Left lobe of liver (tissue), 2 donors: ENCODE measurements around the gene IFT88. TPM values are rescaled to one million over a fixed set of nuclear protein-coding genes. Genes with fewer than 3 reads are reported as not detected.
A peak's percentile ranks its signal among the peaks of the same experiment; 100 is the strongest.

Experiments used
- ATAC-seq: fragments of 200-7000 bp; cut with Tn5 transposase; one replicate; pipeline ENCODE4 v1.9.1; 2020; ENCODE audit warnings: mild to moderate bottlenecking, moderate library complexity
- DNase-seq: peaks from one replicate; pipeline ENCODE4 v3.0.0-alpha.2; 2020; ENCODE audit warnings: low spot score
- total RNA-seq: library from RNA; stranded (reverse); gene quantifications from one replicate; pipeline ENCODE4 v1.2.1, GENCODE V29; 2021
- donor health status: DM: no; HTN: no; CAD: no; lungs with moderate emphysema.
- donor health status: DM: no; HTN: yes; CAD: no.

IFT88 gene
- total RNA-seq, 1 donor from 2014 or later: 7.9 TPM

DNA sequence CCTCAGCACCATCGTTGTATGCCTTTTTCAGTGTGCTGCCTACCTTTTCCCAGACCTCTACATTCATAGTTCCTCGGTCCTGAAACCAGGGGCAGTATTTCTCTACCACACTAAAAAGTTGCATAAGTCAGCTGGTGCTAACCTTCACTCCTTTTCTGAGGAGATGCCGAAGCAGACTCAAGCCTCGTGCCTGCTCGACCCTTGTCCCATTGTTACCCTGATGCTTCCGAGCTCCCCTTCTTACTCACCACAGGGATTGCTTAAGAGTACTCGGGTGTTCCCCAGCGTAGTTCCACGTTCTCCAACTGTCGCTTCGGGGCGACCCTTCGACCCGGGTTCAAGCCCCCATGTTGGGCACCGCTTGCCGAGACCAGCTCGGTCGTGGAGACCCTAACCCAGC, 117.6 kb downstream of the IFT88 start:
- ATAC-seq: peak; percentile 14
- DNase-seq: no peak

DNA sequence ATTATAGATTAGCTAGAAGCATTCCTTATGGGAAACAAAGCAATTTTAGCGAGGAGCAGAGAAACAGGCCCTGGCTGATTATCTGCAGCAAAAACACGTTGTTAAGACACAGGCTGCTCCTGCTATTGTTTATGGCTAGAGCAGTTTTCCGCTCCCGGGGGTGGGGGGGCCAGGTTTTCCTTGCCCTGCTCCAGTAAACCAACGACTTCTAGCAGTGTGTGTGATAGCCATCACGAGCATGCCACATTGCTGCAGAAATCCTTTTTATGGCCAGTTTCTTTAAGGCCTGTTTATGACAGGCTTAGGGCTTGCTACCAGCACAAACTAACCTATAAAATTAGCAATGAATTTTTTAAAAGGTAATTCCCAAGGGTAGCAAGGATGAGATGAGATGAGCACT, 118.1 kb downstream of the IFT88 start:
- no peak for DNase-seq
- no peak for ATAC-seq

DNA sequence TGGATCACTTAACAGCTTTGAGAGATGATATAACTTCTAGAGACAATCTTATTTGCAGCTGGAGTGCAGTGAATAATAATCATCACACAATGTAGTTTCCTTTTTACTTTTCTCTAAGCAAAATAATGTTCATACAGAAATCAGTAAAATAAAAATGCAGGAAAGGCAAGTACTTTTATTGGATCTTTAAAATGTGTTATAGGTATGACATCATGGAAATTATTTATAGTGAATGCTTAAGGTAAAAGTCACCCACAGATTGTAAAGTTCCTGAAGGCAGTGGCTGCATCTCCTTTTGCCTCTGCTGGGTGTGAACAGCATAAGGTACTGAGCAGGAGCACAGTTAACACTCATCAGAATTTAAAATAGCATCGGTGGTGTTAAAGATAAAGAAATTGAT, 119.2 kb downstream of the IFT88 start:
- ATAC-seq: no peak

DNA sequence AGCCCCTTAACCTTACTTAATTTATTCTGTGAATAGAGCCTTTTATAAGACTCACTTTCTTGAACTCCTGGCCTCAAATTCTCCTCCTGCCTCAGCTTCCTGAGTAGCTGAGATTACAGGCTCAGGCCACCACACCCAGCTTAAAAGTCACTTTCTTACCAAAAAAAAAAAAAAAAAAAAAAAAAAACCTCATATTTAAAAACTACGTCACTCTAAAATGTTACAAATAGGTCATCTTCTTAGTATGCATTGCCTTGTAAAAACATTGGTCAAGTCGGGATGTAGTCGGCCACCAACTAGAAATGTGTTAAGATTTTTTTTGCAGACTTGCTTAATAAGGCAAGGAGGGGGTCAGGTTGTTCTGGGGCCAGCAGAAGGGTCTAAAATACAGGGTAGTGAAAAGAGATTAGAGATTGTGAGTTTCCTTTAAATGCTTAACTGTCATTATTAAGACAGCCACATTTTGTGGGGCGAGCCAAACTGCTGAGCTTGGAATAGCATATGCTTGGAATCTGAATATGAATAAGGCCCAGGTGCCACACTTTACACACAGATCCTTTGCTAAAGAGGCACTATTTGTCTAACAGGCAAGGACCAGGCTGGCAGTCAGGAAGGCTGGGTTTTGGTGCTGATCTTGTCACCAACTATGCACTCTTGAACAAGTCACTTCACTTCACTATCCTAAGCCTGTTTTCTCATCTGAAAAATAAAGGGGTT, 120.1 kb downstream of the IFT88 start:
- ATAC-seq (no peak), DNase-seq (no peak)

More for the DNA sequence above, 119.2 kb downstream of the IFT88 start:
- DNase-seq: no peak

DNA sequence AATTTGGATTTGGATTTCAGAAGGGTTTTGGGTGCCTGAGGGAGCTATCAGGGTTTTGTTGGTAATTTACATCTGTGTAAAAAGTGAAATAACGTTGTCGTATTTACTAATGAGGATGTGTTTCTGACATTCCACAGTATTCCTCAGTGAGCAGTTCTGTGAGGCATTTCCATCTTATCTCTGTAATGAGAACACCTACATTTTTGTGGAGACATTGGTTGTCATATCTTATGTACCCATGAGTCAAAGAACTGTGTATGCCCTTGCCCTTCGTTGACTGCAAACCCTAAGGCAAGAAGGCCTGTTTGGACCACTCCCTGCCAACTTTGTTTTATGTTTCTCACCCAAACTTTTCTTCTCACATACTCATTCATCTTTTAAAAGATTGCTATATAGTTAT, 122.3 kb downstream of the IFT88 start:
- ATAC-seq: no peak
- DNase-seq: no peak

DNA sequence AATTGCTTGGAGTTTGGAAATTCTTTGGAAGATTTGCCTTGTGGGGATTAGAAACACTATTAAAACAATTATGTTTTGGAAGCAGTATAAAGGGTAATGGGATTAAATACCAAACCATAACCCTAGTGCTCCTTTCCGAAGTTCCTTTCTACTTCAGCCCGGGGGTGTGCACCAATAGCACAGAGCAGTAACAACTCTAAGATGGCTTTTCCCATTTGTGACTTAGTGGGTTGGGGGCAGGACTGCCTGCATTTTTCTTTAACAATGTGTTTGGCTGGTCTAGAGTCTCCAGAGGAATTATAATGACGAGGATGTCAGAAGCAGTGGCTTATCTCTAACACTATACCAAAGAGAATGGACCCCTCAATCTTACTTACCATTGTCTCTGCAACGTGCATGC, 124.7 kb downstream of the IFT88 start:
- ATAC-seq (no peak), DNase-seq (no peak)

DNA sequence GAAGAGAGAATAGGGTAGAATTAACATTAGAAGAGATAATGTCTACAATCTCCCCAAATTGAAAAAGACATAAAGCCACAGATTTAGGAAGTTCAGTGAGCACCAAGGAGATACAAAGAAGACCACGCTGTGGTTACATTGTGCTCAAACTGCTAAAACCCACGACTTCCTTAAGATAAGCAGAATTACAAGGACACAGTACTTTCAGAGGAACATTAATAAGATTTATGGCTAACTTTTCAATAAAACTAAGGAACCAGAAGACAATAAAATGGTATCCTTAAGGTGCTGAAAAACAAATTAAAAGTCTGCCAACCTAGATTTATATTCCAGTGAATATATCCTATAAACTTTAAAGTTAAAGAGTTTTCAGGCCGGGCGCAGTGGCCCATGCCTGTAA, 129.1 kb downstream of the IFT88 start:
- no peak for ATAC-seq
- DNase-seq: no peak

DNA sequence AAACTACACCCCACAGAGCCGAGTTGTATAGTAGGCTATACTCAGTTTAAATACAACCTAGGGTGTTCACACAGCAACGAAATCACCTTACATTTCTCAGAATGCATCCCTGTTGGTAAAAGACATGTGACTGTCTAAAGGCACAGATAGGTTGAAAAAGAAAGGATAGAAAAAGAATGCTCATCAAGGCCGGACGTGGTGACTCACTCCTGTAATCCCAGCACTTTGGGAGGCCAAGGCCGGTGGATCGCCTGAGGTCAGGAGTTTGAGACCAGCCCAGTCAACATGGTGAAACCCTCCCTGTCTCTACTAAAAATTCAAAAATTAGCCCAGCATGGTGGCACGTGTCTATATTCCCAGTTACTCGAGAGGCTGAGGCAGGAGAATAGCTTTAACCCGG, 132.8 kb downstream of the IFT88 start:
- DNase-seq: no peak
- no peak for ATAC-seq

DNA sequence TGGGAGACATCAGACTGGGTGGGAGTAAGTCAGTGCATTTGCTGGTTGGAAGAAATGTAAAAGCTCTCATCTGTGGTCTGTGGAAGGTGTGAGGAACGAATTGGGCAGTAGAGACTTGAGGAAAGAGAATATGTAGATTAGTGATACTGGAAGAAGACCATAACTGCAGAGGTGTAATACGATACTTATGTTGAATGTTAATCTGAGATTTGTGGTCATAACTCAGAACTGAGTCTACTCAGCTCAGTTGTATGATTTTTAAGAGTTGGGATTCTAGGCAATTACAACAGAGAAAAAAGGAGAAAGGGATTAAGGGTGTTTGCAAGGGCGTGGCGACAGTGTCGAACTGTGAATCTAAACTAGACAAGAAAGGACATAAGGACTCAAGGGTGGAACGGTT, 133.3 kb downstream of the IFT88 start:
- DNase-seq: no peak
- ATAC-seq: no peak

DNA sequence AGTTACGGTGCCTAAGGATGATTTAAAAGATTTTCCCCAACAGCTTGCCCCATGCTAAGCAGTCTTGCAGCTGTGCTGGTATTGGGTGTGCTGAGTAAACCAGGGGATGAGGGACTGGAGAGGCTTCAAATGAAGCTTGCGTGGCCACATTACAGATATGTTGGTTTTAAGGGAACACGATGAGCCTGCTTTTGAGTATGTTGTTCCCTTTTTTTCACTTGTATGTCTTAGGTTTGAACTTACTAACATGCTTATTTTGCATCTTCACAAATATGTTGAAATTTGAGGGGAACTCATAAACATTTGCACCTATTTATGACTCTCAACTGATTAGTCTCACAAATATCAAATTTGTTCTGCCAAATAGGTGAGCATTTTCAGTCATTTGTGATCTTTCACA, 134.5 kb downstream of the IFT88 start:
- DNase-seq (no peak), ATAC-seq (no peak)

DNA sequence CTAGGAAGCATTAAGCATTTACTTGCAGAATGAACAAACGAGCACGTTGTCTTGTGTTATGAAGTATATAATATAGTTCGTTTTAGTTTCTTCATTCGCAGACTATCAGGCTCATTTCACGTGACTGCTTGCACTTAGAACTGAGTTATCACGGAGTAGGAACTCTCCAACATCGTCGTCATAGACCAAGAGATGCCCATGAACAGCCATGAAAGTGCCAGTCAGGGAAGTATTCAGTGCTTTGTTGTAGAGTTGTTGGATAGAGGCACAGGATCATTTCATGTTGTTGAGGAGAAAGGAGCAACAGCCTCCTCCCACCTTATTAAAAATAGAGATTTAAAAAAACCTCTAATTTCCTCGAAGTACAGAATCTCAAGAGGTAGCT, 135.6 kb downstream of the IFT88 start:
- no peak for ATAC-seq
- no peak for DNase-seq

DNA sequence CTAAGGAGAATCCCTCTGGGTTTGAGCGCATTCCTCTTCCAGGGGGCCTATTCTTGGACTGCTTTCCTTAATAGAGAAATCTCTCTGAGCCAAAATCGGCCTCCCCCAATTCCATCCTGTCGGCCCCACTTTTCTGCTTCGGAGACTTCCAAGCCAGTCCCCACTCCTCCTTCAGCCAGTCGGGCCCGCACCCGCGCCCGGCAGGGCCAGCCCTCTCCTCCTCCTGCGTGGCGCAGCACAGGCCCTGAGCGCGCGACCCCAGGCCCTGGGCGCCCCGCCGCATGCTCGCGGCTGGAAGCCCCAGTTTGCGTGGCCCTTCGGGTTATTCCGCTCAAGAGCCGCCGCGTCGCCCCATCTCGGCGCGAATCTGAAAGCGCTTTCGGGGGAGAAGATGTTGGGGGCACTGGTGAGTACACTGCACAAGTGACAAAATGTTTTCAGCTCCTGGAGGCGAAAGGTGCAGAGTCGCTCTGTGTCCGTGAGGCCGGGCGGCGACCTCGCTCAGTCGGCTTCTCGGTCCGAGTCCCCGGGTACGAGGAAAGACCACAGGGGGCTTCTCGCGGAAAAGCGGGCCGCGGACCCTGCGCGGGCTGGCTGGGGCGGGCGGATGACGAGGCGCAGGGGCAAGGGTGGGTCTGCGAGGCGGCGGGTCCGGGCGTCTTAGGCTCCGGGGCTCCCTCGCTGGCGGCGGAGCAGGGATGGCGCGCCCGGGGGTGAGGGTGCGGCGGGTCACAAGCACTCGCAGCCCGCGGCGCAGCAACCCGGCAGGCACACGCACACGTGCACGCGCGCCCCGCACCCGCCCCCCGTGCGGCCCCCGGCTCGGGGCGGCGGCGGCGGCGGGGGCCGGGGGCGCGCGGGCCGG, 136.2 kb downstream of the IFT88 start, which contains the start of gene IL17D:
IL17D (plus strand) TSS at position 785 of the 865 bp plus-strand sequence. CDS start 303 bp downstream, outside the sequence.
- DNase-seq (no peak), ATAC-seq (peak; percentile 41)

DNA sequence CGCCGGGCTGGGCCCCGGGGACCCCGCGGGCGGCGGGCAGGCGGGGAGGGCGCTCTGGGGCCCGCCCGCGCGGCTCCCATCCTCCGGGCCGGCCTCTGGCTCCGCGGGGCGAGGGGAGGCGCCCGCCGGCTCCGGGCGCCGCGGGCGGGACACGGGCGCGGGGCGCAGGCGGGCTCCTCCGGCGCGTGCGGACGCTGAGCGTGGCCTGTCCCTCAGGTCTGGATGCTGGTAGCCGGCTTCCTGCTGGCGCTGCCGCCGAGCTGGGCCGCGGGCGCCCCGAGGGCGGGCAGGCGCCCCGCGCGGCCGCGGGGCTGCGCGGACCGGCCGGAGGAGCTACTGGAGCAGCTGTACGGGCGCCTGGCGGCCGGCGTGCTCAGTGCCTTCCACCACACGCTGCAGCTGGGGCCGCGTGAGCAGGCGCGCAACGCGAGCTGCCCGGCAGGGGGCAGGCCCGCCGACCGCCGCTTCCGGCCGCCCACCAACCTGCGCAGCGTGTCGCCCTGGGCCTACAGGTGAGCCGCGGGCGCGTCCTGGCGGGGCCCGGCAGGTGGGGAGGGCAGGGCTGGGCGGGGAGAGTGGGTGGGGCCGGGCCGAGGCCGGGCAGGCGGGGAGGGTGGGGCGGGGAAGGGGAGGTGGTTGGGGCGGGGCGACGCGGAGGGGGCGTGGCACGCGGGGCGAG, 137.0 kb downstream of the IFT88 start:
- DNase-seq: peak; percentile 68
- ATAC-seq: peak; percentile 88

DNA sequence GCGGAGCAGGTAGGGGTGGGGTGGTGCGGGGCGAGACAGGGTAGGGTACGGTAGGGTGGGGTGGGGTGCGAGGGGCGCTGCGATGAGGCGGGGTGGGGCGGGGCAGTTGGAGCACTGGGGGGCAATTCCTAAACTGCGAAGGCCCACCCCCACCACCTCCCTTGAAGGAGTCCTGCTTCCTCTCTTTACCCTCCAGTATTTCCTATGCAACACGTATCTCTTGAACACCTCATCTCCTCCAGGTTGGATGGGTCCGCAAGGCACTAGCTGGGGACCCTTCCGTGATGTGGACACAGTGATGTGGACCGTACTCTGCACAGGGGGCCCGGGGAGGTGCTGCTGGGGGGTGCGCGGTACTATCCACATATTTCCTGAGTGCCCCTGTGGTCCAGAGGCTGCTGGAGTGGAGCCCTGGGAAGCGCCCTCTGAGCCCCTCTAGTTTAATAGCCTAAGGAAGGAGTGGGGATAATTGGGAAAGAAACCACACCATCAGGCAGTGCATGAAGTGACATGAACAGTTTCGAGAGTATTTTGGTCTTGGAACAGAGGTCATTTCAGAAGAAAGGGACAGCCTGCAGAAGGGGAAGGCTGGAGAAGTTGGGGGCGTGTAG, 137.6 kb downstream of the IFT88 start:
- peak; percentile 23 for ATAC-seq

DNA sequence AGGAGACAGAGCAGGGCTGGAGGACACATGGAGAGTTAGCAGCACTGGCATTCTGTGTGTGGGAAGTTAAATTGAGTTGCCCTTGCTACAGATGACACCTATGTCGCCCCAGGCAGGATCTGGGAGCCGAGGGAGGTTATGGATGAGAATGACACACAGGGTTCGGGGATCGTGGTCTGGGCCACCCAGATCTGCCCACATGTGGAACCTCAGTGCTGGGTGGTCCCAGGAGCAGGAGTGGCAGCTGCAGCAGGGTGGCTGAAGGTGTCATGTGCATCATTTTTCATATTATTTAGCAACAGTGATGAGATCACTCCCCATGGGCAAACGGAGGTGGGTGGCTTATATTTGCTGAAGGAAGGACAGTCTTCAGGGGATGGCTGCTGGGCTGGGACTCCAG, 139.7 kb downstream of the IFT88 start:
- ATAC-seq: no peak
- no peak for DNase-seq

More for the DNA sequence above, 137.6 kb downstream of the IFT88 start:
- DNase-seq: no peak

DNA sequence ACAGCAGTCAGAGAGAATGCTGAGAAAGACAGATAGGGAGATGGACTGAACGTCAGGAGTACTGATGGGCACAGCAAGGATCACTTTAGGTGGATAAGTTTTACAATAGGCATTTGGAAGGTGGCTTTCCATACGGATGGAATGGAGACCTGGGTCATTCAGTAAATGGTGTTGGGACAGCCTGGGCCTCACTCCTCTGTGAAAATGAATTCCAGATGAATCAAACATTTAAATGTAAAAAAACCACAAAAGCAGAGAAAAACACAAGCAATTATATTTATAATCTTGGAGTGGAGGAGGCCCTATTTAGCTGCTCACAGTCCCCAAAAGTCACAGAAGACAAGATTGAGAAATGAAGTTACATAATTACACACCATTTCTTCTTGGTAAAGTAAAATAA, 141.3 kb downstream of the IFT88 start:
- ATAC-seq (no peak), DNase-seq (no peak)

DNA sequence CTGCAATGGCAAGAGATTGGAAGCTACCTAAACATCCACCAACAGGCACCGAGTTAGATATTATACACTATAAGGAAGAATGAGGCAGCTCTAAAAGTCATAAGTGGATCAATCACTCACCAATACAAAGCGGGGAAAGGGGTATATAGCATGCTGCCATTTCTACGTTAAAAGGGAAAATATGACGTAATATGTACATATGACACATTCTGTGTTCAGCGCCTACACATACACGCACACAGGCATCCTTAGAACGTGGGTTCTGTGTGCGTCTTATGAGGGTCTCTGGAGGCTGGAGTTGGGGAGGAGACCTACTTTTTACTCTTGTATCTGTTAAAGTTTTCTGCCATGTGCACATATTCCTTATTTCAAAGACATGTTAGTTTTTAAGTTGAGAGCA, 142.4 kb downstream of the IFT88 start:
- DNase-seq (no peak), ATAC-seq (no peak)

DNA sequence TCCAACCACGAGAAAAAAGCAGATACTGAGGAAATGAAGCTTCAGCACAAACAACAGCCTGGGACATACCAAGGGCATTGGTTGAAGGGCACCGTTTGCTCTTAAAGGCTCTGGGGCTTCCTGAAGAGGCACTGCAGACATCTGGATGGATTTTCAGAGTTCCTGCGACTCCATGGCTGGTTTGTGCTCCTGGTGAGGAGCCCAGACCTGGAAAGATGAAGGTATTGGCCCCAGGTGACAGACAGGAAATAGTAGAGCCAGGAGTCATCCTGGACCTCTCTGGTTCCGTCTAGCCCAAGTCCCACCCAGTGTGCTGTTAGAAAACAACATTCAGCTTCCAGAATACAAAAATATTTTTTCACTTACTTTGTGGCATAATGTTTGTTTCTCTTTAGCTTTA, 142.8 kb downstream of the IFT88 start:
- no peak for ATAC-seq
- DNase-seq: no peak

DNA sequence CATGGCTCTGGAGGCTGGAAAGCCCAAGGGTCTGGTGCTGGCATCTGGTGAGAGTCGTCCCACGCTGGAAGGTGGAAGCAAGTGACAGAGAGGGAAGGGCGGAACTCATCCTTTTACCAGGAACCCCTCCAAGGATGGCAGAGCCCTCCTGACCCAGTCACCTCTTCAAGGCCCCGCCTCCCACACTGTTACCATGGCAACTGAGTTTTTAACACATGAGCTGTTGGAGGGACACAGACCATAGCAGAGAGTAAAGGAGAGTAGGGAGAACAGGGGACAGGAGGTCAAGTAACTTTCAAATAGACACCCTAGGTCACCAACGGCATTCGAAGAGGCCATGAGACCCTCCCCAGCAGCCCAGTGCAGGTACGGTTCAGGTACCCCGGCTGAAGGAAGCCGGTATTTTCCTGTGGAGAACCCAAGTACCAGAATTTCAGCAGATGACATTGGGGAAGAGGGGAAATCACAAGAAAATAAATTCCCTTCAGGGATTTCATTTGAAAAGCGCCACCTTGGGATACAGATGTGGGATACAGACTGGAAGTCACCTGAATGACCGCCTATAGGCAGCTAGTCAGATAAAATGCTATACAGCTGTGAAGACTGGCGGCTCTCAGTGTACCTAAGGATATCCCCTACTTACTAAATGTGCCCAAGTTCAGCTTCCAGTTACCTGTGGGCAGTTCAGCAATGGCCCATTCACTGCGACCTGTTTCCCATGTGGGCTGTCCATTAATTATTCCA, 144.5 kb downstream of the IFT88 start:
- ATAC-seq (no peak), DNase-seq (no peak)

DNA sequence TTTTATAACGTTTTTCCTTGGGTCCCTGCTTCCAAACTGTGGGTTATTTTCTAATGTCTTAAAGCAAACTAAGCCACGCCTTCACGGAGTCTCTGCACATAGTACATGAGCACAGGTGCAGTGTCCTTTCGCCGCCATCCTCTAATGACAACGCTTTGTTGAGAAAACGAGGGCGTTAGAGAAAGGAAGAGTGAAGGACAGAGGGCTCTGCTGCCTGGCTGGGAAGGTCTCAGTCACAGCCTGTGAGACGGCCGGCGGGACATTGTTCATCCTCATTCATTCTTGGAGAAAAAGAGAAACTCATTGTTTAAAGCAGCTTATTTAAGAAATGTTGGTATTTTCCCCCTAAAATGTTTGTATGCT, 146.0 kb downstream of the IFT88 start:
- ATAC-seq (no peak), DNase-seq (no peak)

DNA sequence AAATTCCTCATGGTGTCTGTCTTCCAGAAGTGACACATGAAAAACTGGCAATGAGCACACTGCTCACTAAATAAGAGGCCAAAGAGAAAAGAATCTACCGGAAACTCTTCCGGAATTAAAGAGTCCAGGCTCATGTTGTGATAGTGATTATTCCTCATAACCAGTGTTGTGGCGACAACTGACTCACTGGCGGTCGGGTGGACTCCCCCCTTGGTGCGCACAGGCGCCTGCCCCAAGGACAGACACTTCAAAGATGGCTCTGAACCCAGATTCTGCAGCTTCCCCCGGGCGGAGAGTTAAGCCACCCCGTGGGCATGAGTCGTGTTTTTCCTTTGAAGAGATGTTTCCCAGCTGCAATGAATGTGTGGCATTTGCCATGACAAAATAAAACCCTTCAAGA, 146.8 kb downstream of the IFT88 start:
- DNase-seq (no peak), ATAC-seq (no peak)
